SK-MEL-5 (cell line): Measurements from ENCODE around the gene UMODL1. TPM values are rescaled to one million over a fixed set of nuclear protein-coding genes. Genes with fewer than 3 reads are reported as not detected.
"Not testable (repeated sequence)": the region's sequence is repeated elsewhere in the genome, so short reads cannot be mapped to it uniquely, and the experiment has no call there.

Experiments used
- DNase-seq: peaks from one replicate; pipeline ENCODE4 v3.0.0-alpha.2; 2016; ENCODE audit warnings: low read depth, low spot score
- in situ Hi-C: cut with HindIII; loops from 2 replicates; pipeline ENCODE4 v1.10.0; 2016; ENCODE audit warnings: low sequenced_read_pairs, high pct_unique_total_duplicates, low pct_unique_long_range_greater_than_20kb
- total RNA-seq: library from RNA; depleted of rRNA; stranded (reverse); fragments of >200 nt; shearing (Covaris generic); gene quantifications from 2 replicates; pipeline ENCODE4 v1.2.3, GENCODE V29; 2014

The UMODL1 gene
- total RNA-seq, 1 experiment from 2014 or later, result not detected

DNA sequence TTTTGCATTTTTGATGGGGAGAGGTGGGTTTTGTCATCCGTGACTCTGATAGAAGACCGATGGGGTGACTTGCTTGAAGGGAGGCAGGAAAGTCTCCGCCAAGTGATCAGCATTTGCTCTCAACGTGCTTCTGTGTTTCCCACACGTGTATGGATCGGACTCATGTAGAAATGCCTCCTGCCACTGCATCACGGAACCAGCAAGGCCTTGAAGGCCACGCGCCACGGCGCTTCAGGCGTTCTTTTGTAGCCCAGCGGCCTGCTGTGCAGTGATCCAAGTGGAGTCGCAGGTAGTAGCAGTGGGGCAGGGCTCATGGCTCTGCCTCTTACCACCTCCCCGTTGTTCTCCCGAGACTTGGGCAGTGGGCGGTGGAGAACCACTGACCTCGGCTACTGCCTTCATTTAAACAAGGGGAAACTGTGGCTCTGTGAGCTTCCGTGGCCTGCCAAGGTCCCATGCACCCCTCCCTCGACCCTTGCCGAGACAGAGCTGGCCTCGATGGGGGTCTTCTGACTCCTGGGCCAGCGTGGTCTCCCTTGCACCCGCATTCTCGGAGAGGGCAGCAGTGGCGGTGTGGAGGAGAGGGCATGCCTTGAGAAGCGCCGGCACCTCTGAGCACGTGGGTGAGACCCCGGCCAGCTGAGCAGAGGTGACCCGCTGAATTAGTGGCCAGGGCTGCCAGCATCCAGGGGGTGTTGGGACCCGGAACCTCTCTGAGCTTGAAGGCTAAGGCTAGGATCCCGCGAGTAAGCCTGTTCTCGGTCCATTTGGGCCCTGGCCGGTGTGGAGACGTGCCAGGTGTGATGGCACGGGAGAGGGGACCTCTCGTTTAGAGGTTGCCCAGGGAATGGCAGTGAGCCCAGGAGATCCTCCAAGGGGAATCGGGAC lies 101.7 kb downstream of the UMODL1 start:
- DNase-seq, result no peak
- in situ Hi-C loops, result no loop called here

GRCh38 chr21:42174173-42174572 lies 103.1 kb downstream of the UMODL1 start:
- DNase-seq, result no peak
- in situ Hi-C loops, result no loop called here

GRCh38 chr21:42175110-42175710 lies 104.1 kb downstream of the UMODL1 start:
- DNase-seq, result no peak
- in situ Hi-C loops, result no loop called here

- in situ Hi-C loops, result no loop called here
- DNase-seq, result no peak
Measured at GRCh38 chr21:42176859-42177258, 105.7 kb downstream of the UMODL1 start.

- in situ Hi-C loops, result no loop called here
Measured at GRCh38 chr21:42179316-42179715, 108.2 kb downstream of the UMODL1 start.

DNA sequence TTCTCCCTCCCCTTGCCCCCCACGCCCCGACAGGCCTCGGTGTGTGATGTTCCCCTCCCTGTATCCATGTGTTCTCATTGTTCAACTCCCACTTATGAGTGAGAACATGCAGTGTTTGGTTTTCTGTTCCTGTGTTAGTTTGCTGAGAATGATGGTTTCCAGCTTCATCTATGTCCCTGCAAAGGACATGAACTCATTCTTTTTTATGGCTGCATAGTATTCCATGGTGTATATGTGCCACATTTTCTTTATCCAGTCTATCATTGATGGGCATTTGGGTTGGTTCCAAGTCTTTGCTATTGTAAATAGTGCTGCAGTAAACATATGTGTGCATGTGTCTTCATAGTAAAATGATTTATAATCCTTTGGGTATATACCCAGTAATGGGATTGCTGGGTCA lies 108.9 kb downstream of the UMODL1 start:
- DNase-seq, in situ Hi-C loops: not testable (repeated sequence)

More at GRCh38 chr21:42179316-42179715, 108.2 kb downstream of the UMODL1 start:
- no peak for DNase-seq

- in situ Hi-C loops, result no loop called here
- no peak for DNase-seq
Measured at GRCh38 chr21:42182713-42183371, 111.7 kb downstream of the UMODL1 start.

DNA sequence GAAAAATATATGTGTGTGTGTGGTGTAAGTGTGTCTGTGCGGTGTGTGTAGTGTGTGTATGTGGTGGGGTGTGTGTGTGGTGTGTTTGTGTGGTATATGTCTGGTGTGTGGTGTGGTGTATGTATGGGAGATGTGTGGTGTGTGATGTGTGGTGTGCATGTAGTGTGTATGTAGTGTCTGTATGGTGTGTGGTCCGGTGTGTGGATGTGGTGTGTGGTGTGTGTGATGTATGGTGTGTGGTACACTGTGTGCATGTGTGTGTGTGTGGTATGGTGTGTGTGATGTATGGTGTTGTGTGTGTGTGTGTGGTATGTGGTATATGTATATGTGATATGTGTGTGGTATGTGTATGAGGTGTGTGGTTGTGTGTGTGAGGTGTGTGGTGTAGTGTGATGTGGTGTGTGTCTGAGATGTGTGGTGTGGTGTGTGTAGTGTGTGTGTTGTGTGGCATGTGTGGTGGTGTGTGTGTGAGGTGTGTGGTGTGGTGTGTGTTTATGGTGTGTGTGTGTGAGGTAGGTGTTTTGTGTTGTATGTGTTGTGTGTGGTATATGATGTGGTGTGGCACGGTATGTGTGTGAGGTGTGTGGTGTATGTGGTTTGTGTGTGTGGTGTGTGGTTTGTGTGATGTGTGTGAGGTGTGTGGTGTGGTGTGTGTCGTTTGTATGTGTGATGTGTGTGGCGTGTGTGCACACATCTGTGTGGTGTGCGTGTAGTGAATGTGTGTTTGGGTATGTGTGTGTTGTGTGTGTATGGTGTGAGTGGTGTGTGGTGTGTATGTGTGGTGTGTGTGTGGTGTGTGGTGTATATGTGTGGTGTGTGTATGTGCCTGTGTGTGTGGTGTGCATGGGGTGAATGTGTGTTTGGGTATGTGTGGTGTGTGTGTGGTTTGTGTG lies 112.5 kb downstream of the UMODL1 start:
- no peak for DNase-seq
- in situ Hi-C loops, result no loop called here

DNA sequence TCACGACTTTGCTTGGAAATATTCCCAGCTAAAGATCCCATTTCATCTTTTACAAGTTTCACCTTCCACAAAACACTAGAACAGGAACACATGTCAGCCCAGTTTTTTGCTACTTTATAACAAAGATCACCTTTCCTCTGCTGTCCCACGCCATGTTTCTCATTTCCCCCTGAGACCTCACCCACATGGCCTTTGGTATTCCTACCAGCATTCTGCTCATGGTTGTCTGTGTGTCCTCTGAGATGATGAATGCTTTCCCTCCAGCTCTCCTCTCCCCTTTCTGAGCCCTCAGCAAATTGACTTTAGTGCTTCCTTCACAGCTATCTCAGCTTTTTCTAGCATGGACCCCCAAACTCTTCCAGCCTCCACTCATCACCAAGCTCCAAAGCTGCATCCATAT lies 115.5 kb downstream of the UMODL1 start:
- no peak for DNase-seq
- in situ Hi-C loops, result no loop called here

GRCh38 chr21:42187976-42188653 lies 117.0 kb downstream of the UMODL1 start:
- no peak for DNase-seq
- in situ Hi-C loops, result no loop called here

DNA sequence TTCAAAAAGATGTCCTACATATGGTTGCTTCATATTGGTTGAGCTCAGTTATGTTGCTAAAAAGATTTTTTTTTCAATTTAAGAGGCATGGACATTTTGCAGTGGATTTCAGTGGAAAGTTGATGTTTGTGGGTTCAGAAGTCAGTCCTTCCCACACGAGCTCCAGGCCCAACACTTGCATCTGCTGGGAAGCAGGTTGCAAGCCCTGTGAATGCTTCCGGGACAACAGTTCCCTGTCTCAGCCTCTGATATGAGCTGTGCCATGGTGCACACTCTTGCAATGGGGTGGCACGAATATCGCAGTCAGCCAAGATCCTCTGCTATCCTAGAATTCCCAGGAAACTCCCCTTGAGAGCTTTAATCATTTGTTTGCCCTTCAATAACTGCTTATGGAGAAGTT lies 117.5 kb downstream of the UMODL1 start:
- in situ Hi-C loops, result no loop called here

GRCh38 chr21:42189431-42189830 lies 118.3 kb downstream of the UMODL1 start:
- DNase-seq, result no peak
- in situ Hi-C loops, result no loop called here

More for the DNA sequence above, 117.5 kb downstream of the UMODL1 start:
- no peak for DNase-seq

DNA sequence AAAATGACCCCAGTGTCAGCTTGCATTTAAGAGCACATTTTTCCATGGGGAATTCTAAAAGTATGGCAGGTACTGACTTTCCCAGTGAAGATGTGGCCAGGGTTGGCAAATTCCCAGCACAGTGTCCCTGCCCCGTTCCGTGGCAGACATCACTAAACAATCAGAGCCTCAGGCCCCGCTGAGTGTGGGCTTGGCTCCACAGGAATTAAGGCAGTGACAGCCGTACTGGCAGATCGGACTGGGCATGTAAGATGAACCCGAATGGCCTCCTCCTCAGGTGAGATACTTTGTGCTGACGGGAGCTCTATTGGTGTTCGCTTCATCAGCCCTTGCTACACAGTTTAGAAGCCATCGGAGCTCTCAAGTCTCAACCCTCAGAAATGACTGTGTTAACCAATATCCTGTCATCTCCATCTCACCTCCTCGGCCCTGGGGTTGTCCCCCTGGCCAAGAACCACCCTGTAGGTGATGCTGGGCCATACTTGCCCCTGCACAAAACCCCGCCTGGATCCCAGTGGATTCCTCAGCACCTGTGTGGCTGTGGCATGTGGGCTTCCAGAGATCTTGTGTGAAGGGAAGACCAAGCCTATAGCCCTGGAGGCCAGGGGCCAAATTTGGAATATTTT lies 118.9 kb downstream of the UMODL1 start:
- DNase-seq, result no peak
- in situ Hi-C loops, result no loop called here

DNA sequence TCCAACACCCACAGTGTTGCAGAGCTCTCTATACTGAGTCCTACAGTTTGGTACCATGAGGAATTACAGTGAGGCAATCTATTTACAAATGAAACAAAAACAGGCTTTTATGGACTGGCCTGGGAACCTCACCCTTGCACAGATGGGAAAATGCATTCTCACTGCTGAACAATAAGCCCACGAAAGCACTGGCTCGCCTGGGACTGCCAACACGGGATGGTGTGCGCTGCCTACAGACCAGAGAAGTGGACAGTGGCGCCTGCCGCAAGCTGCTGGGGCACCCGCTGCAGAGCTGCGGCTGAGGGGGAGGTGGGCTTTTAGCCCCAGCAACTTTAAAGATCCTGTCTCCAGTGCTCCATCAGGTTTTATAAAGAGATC lies 119.4 kb downstream of the UMODL1 start:
- no peak for DNase-seq
- in situ Hi-C loops, result no loop called here

DNA sequence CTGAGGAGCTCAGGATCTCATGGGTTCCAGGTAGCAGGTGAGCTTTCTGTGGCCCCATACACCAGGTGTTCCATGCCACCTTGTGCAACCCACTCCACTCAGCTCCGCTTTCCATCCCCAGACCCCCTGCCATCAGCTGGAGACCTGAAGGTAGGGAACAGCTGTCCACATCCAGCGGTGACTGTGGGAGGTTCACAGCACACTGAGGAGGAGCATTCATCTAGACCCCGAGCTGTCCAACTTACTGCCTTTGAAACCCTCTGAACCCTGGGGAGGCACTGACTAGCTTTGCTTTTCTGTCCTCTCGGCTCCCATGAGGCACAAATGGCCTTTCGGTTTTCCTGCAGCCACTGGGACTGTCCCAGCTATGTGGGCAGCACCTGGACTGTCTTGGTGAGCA lies 119.9 kb downstream of the UMODL1 start:
- in situ Hi-C loops, result no loop called here
- DNase-seq, result no peak

GRCh38 chr21:42191696-42192595 lies 120.8 kb downstream of the UMODL1 start:
- in situ Hi-C loops, result no loop called here
- no peak for DNase-seq
